Stimulated activated CD4-positive, alpha-beta T cell treated with anti-CD3 and anti-CD28 coated beads, Interleukin-1b, Interleukin-23, amount 100 ng/mL, for 4 hours (primary cell): ENCODE results near the gene SLC25A44.
"Not testable (repeated sequence)": the region's sequence is repeated elsewhere in the genome, so short reads cannot be mapped to it uniquely, and the experiment has no call there.

ENCODE experiments used
- DNase-seq, 2 donors: peaks; one replicate each; pipeline ENCODE4 v3.0.0-alpha.2; 2020; ENCODE audit warnings: low read depth in 2 of 2

Gene SLC25A44

DNA sequence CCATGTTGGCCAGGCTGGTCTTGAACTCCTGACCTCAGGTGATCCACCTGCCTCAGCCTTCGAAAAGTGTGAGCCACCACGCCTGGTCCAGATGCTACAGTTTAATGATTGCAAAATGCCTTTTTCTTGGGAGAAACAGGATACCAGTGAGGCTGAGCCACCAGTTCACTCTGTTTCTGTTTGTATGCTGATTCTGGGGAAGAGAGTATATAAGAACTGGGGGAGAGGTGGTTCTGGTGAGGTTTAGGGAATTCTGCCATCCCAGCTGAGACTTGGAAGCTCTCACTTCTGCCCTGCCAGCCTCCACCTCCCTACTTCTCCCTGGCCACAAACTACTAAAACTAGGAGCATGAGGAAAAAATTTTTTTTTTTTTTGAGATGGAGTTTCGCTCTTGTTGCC is 10.8 kb downstream of the SLC25A44 start:
- no peak for DNase-seq

GRCh38 chr1:156211243-156211642 is 17.3 kb downstream of the SLC25A44 start:
- no peak for DNase-seq

DNA sequence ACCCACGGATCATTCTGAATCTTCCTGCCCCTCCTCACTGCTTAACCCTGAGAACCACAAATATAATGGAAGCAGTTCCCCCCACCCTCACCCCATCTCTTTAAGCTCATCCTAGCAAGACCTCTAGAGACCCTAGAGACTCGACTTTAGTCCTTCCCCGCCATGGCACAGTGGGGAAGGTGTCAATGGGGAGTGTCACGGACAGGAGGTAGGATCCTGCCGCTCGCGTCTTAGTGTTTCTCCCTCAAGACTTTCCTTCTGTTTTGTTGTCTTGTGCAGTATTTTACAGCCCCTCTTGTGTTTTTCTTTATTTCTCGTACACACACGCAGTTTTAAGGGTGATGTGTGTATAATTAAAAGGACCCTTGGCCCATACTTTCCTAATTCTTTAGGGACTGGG is 18.2 kb downstream of the SLC25A44 start:
- DNase-seq = no peak

- DNase-seq = peak; percentile 93 to 94
These were observed 19.1 kb downstream of the SLC25A44 start, which contains the start of gene PMF1 for GRCh38 chr1:156212833-156213643. TSS of gene PMF1 (plus strand) at chr1:156213007. CDS start at chr1:156213016, 9 bp downstream.

DNA sequence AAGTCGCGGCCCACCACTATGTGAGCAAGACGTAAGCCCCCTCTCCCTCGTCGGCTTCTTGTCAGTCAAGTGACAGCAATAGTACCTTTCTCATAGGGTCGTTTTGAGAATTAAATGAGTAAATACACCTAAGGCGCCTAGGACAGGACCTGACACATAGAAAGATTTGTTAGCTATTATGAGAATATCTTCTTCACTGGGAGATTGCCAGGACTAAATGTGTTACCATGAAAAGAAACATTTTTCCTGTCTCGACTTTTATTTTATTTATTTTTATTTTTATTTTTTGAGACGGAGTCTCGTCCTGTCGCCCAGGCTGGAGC is 19.7 kb downstream of the SLC25A44 start:
- no peak for DNase-seq

GRCh38 chr1:156214024-156214748 is 20.3 kb downstream of the SLC25A44 start:
- DNase-seq = no peak

GRCh38 chr1:156216361-156217086 is 22.6 kb downstream of the SLC25A44 start:
- not testable (repeated sequence) for DNase-seq

DNA sequence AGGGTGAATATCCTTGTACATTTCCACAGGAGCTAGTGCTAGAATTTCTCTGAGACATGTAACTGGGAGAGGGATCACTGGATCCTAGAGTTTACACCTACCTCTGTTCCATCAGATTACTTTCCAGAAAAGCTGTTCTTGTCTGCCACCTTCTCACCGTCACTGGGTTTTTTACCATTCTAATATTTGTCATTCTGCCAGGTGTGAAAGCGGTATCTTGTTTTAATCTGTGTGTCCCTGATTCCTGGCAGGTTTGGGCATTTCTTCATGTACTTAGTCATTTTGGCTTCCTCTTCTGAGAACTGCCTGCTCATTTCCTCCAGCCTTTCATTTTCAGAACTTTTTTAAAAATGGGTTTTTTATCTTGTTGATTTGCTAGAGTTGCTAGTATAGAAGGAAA is 24.0 kb downstream of the SLC25A44 start:
- DNase-seq = peak in 1 of 2 donors; percentile 46

- DNase-seq = no peak
These were observed 26.3 kb downstream of the SLC25A44 start for GRCh38 chr1:156220226-156220625.

DNA sequence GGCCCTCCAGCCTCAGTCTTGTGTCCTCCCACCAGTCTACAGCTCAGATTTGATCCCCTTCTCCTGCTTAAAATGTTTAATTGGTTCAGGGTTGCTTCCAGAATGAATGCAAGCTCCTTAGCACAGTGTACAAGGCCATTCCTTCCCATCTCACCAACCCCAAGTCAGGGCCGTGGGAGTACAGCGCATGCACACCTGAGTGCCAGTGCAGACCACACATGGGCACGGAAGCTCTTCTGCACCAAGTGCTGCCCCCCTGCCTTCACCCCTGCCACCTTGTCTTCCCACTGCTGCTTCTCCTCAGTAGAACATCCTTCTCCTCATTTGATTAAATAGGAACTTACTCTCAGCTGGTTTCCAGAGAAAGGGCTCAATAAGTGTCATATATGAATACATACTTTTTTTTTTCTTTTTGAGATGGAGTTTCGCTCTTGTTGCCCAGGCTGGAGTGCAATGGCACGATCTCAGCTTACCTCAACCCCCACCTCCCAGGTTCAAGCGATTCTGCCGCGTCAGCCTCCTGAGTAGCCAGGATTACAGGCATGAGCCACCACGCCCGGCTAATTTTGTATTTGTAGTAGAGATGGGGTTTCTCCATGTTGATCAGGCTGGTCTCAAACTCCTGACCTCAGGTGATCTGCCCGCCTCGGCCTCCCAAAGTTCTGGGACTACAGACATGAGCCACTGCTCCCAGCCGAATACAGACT is 28.2 kb downstream of the SLC25A44 start:
- no peak for DNase-seq

DNA sequence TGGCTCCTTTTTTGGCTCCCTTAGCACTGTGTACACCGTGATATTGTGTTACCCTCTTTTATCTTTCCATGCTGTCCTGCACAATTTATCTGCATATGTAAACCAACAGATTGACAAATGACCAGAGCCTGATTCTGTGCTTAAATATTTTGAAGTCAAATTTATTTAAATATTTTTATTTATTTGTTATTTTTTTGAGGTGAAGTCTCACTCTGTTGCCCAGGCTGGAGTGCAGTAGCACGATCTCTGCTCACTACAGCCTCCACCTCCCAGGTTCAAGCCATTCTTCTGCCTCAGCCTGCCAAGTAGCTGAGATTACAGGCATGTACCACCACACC is 31.7 kb downstream of the SLC25A44 start:
- DNase-seq = no peak

DNA sequence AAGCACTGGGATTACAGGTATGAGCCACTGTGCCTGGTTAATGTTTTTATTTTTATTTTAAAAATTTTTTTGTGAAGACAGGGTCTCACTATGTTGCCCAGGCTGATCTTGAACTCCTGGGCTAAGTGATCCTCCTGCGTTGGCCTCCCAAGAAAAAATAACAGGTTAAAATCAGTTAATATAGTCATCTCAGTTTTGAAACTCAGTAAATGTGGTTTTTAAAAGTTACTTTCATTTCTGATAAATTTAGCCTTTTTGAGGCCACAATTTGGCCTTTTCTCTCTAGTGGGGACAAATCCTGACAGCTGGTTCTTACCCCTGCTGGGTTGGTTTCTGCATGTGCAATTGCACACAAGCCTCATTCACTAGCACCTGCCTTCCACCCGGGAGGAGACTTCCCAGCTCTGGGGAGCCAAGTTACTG is 32.2 kb downstream of the SLC25A44 start:
- DNase-seq = no peak

DNA sequence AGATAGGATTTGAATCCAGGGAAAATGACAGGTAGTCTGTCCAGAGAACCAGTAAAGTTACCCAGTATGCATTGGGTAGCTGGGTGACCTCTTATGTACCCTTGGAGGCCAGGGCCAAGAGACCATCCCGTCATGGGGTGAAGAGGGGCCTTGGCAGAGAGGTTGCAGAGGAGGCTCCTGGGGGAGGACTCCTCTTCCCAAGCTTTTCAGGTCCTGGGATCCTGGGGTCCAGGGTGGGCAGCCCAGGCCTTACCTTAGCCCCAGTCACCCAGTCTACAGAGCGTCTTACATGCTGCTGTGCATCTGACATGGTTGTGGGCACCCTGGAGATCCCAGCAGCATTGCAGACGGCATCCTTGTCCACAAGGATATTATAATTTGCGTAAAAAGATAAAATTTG is 32.9 kb downstream of the SLC25A44 start:
- no peak for DNase-seq

DNA sequence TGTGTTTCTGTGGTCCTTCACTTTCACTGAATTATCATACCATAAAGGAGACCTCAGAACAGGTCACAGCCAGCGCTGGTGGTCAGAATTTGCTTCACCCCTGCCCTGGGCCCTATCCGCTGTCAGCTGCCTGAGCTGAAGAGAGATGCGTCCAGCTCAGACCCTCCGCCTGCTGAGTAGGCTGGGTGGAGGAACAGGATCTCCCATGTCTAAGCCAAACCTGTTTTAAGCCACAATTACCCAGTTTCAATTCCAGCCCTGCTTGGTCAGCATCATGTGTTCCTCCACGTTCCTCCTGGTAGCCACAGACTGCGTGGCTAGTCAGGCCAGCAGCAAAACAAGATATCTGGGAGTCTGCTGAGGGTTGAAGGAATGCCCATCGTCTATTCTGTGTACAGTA is 34.6 kb downstream of the SLC25A44 start:
- no peak for DNase-seq

DNA sequence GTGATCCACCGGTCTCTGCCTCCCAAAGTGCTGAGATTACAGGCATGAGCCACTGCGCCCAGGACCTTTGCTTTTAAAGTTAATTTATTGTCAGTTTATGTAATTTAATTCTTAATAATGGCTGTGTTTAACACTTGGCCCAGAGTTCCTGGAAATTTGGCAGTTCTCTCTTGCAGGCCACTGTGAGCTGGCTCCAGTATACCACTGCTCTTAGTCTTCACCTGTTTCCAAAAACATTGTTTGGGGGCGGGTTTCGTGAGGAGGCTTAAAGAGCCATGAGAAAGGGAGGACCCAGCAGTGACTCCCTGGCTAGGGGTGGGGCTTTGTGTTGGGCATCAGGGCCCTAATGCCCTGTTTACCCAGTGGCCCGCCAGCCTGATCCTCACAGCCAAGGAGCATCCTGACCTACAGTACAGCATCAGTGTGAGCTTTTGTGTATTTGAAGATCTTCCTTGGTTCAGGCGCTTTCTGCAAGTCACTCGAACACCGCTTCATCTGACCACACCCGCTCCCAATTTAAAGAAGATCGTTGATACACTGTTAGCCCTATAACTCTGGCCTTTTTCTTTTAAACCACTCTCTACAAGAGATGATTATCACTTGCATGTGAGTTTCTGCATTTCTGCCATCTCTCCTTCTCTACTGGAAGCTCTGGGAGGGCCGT is 36.0 kb downstream of the SLC25A44 start:
- no peak for DNase-seq

GRCh38 chr1:156230473-156230837 is 36.6 kb downstream of the SLC25A44 start:
- no peak for DNase-seq

DNA sequence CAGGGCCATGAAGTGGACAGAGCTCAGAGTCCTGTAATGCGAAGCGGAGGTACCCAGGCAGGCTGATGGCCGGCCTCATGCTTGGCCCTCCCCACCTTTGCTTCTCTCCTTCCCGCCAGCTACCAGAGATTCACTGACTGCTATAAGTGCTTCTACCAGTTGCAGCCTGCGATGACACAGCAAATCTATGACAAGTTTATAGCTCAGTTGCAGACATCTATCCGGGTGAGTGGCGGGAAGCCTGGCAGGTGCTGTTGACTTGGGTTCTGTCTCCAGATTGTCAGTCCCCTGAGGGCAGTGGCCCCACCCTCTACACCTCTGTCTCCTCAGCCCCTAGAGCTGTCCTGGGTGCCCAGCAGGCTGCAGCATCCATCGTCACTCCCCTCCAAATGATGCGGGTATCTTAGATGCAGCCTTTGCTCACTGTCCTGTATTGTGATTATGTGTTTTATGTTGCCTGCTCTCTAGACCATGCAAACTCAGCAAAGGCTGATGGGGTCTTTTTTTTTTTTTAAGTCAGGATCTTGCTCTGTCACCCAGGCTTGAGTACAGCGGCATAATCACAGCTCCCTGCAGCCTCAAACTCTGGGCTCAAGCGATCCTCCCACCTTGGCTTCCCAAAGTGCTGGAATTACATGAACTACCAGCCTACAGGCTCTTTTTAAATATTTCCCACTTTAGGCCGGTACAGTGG is 38.4 kb downstream of the SLC25A44 start:
- DNase-seq = no peak

GRCh38 chr1:156233426-156234127 is 39.7 kb downstream of the SLC25A44 start:
- no peak for DNase-seq

- DNase-seq = no peak
These were observed 42.3 kb downstream of the SLC25A44 start for GRCh38 chr1:156236164-156236563.

DNA sequence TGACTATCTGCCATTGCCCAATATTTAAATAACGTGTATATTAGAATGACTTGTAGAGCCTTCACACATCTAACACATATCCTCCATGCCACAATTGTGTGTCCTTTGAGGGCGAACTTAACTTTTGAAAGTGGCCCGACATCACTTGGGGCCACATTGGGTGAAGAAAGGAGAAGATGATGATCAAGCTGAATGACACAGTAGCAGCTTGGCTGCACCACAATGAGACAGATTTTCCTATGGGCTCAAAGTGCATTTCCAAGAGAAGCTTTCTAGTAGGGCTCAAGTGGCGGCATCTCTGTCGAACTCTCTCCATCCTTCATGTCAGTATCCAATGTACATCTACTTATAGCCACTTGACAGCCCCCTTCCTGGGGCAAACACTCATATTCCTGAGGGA is 44.3 kb downstream of the SLC25A44 start:
- DNase-seq = no peak
